22Rv1 (cell line): ENCODE measurements around the gene LSS.
"Not testable (repeated sequence)": the region's sequence is repeated elsewhere in the genome, so short reads cannot be mapped to it uniquely, and the experiment has no call there.

Experiments used
- H3K27ac ChIP-seq: fragments of 450-650 bp; 2 replicates; pipeline ENCODE4 v1.5.1; 2017
- ZFX ChIP-seq: fragments of 450-650 bp; IDR thresholded peaks from 2 replicates; pipeline ENCODE4 v1.6.1; 2017; ENCODE audit warnings: antibody characterized with exemption, borderline replicate concordance
- TF ChIP-seq, protein P1 (sequence below): fragments of 450-650 bp; IDR thresholded peaks from 2 replicates; pipeline ENCODE4 v1.5.1; 2017; ENCODE audit warnings: mild to moderate bottlenecking

The LSS gene

DNA sequence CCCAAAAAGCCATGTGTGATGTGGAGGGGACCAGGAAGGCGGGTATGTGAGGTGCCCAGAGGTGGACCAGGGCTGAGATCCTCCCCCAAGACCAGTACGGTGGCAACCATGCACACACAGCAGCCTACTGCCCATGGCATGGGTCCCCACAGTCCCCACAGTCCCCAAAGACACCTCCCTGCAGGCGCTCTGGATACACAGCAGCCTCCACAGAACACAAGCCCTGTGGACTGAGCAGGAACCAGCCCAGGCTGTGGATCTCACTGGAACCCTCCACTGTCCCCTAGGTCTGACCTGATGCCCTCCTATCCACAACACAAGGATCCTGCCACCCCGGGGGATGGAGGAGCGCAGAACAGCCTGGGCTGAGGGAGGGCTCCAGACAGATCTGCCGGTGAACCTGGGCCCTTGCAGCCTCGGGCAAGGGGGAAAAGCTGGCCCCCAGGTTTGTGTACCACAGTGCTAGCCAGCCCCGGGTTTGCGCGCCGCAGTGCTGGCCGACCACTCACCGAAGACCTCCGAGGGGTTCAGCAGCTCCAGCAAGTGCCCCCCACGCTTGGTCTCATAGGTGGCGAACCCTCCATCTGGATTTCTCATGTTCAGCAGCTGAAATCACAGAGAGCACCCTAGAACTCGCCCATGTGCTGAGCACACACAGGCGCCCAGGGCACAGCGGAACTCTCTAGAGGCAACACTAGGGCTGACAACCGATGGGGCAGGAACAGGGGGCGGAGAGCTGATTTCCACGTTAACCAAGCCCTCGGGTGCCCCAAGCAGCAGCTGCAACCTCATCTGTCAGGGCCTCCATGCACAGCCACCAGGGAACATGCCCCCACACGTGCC is 22.2 kb downstream of the LSS start:
- H3K27ac ChIP-seq: no peak overlapping the region
- TF ChIP-seq, protein P1, sequence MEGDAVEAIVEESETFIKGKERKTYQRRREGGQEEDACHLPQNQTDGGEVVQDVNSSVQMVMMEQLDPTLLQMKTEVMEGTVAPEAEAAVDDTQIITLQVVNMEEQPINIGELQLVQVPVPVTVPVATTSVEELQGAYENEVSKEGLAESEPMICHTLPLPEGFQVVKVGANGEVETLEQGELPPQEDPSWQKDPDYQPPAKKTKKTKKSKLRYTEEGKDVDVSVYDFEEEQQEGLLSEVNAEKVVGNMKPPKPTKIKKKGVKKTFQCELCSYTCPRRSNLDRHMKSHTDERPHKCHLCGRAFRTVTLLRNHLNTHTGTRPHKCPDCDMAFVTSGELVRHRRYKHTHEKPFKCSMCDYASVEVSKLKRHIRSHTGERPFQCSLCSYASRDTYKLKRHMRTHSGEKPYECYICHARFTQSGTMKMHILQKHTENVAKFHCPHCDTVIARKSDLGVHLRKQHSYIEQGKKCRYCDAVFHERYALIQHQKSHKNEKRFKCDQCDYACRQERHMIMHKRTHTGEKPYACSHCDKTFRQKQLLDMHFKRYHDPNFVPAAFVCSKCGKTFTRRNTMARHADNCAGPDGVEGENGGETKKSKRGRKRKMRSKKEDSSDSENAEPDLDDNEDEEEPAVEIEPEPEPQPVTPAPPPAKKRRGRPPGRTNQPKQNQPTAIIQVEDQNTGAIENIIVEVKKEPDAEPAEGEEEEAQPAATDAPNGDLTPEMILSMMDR: no peak

DNA sequence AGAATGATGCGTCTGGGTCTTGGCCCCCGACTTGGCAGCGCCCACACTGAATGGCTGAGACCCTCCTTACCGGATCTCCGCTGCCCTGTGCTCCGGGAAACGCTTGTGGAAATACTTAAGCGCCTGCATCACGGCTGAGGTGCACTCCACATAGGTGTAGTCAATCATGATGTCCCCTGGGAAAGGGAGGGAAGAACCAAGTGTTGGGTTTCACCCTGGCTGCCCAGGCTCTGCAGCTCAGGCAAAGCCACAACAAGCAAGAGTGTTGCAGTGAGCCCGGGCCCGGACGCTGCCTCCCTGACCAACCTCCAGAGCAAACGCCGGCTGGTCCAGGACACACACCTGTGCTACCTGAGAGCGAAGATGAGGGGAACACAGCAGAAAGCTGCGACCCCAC is 22.8 kb downstream of the LSS start:
- no peak overlapping the region for H3K27ac ChIP-seq
- no peak for TF ChIP-seq ZFX
- TF ChIP-seq, protein P1: no peak

DNA sequence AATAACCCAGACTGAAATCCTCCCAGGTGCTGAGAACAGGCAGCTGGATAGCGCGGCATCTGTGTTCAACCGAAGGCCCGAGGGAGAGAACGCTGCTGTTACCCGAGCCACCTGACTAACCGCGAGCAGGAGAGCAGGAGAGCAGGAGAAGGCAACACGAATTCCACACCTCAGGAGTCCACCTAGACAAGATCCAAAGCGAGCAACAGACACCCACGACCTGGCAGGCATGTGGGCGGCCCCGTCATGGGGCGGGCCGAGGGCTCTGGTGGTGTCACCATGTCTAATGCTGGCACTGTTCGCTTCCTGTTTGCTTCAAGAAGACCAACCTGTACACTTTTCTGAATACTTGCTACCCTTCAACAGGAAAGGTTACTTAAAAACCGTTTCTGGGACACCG is 23.4 kb downstream of the LSS start:
- TF ChIP-seq, protein P1: no peak
- TF ChIP-seq ZFX: no peak
- no peak overlapping the region for H3K27ac ChIP-seq

DNA sequence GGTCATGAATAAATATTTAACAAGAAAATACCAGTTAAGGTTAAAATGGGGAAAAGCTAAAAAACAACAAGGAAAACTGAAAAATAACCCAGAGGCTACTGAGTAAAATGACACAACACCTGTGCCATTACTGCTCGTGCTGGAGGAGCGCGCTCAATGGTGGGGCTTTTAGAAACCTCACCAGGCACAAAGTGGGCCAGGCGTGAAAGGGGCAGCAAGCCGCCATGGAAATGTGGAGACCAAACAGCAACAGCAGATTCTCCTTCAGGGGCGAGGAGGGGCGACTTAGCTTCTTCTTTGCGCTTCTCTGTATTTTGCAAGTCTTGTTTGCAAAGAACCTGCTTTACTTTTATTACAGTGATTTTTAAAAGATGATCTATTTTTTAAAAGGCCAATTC is 25.4 kb downstream of the LSS start:
- H3K27ac ChIP-seq: no peak overlapping the region
- no peak for TF ChIP-seq ZFX
- TF ChIP-seq, protein P1: no peak

DNA sequence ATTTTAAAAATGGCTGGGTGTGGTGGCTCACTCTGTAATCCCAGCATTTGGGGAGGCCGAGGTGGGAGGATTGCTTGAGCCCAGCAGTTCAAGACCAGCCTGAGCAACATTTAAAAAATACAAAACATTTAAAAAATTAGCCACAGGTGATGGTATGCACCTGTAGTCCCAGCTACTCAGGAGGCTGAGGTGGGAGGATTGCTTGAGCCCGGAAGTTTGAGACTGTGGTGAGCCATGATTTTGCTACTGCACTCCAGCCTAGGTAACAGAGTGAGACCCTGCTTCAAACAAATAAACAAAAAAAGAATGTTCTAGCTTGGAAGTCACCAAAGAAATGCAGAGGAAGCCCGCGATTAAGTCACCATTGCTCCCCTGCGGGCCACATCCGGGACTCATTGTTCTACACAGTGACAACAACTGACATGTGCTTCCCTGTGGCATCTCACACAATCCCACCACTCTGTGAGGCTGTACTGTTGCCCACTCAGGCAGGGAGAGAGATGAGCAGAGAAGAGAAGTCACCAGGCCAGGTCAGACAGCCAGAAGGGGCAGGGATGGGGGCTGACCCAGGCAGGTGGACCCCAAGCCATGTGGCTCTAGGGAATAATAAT is 25.9 kb downstream of the LSS start:
- no peak overlapping the region for H3K27ac ChIP-seq
- TF ChIP-seq, protein P1: no peak
- TF ChIP-seq ZFX: no peak

DNA sequence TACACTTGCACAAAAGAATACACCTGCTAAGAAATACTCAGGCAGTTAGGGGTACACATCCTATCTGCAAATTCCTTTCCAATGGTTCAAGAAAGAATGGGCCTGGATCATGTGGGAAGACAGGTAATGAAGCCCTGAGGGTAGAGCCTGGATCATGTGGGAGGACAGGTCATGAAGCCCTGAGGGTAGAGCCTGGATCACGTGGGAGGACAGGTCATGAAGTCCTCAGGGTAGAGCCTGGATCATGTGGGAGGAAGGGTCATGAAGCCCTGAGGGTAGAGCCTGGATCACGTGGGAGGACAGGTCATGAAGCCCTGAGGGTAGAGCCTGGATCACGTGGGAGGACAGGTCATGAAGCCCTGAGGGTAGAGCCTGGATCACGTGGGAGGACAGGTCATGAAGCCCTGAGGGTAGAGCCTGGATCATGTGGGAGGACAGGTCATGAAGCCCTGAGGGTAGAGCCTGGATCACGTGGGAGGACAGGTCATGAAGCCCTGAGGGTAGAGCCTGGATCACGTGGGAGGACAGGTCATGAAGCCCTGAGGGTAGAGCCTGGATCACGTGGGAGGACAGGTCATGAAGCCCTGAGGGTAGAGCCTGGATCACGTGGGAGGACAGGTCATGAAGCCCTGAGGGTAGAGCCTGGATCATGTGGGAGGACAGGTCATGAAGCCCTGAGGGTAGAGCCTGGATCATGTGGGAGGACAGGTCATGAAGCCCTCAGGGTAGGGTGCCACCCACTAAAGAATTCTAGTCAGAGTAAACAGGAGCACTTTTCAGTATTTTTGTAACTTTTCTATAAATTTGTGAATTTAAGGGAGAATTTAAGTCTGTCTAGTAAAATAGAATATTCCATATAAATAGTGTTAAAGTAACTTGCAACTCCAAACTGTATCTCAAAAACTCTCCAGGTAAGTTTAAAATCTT is 27.4 kb downstream of the LSS start:
- H3K27ac ChIP-seq: not testable (repeated sequence)

DNA sequence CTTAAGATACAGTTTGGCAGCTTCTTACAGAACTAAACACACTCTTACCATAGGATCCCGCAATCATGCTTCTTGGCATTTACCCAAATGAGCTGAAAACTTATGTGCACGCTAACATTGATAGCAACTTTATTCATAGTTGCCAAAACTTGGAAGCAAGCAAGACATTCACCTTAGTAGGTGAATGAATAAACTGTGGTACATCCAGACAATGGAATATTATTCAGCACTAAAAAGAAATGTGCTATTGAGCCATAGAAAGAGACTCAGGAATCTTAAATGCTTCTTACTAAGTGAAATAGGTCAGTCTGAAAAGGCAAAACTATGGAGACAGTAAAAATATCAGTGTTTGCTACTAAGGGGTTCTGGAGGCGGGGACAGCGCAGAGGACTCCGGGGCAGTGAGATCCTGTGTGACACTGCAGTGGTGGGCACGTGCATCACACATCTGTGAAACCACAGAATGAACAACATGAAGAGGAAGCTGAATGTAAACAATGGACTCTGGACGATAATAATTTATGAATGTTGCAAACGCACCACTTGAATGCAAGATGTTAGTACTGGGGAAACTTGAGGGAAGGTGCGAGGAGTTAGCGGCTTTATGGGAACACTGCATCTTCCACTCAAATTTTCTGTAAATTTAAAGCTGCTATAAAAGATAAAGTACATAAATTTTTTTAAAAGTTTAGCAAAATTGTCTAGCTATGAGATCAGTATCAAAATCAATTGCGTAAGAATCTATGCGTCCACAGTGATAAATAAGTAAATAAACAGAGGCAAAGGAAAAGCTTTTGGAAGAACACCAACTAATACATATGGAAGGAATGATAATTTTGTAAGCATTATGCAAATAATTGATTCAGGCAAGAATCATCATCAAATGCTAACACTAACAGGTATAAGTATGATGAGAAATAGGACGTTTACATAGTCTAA is 28.9 kb downstream of the LSS start:
- no peak overlapping the region for H3K27ac ChIP-seq
- no peak for TF ChIP-seq ZFX
- TF ChIP-seq, protein P1: no peak
